Measurements from ENCODE around the gene IGF1R. TPM values are rescaled to one million over a fixed set of nuclear protein-coding genes. Genes with fewer than 3 reads are reported as not detected.

Gene IGF1R
- total and polyA plus RNA-seq, 8 donors: 8.1 to 50.3 (median 36.0) TPM

DNA sequence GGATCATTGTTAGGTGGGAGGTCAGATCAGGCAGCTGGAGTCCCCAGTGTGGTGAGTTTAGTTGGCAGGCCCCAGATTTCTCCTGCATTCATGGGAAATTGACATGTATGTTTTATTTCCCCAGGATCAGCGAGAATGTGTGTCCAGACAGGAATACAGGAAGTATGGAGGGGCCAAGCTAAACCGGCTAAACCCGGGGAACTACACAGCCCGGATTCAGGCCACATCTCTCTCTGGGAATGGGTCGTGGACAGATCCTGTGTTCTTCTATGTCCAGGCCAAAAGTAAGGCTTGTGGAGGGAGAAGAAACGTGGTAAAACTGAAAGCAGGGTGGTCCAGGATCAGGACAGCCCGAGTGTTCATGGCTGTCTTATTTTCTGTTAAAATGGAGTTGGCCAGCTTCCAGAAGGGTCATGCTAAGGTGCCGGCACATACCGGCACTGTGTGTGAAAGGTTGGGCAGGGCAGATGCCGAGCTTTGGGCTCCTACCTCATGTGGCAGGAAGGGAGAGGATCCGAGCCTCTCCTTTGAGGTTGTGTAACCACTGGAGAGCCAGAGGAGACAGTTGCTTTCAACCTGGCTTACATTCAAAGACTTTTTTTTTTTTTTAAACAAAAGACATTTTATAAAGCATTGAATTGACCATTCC is 276.2 kb downstream of the IGF1R start:
- FAIRE-seq: no peak
- TF ChIP-seq, protein P1, sequence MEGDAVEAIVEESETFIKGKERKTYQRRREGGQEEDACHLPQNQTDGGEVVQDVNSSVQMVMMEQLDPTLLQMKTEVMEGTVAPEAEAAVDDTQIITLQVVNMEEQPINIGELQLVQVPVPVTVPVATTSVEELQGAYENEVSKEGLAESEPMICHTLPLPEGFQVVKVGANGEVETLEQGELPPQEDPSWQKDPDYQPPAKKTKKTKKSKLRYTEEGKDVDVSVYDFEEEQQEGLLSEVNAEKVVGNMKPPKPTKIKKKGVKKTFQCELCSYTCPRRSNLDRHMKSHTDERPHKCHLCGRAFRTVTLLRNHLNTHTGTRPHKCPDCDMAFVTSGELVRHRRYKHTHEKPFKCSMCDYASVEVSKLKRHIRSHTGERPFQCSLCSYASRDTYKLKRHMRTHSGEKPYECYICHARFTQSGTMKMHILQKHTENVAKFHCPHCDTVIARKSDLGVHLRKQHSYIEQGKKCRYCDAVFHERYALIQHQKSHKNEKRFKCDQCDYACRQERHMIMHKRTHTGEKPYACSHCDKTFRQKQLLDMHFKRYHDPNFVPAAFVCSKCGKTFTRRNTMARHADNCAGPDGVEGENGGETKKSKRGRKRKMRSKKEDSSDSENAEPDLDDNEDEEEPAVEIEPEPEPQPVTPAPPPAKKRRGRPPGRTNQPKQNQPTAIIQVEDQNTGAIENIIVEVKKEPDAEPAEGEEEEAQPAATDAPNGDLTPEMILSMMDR (IDR thresholded peaks at IDR 0.05): no peak
- DNase-seq: no peak
- peak in 2 of 4 donors; percentile 8 to 11 for ATAC-seq
- peak overlapping the region in 2 of 4 donors; percentile 14 to 17 for H3K27ac ChIP-seq
- 54 to 56% methylated on average over 11 of the region's 11 CpGs for WGBS, 2 donors
- no peaks in the 10 kb centered on the region for H3K27me3 ChIP-seq
- H3K9me3 ChIP-seq: no peaks in the 10 kb centered on the region
- H3K36me3 ChIP-seq: peaks cover 0 to 23% (median 0%) of the 10 kb centered on the region in 3 donors
- intact Hi-C loops (cut with DNase I): no loop called here
- H3K4me1 ChIP-seq: peaks cover 8 to 24% (median 18%) of the 10 kb centered on the region in 3 donors
- H3K4me3 ChIP-seq: no peak overlapping the region

DNA sequence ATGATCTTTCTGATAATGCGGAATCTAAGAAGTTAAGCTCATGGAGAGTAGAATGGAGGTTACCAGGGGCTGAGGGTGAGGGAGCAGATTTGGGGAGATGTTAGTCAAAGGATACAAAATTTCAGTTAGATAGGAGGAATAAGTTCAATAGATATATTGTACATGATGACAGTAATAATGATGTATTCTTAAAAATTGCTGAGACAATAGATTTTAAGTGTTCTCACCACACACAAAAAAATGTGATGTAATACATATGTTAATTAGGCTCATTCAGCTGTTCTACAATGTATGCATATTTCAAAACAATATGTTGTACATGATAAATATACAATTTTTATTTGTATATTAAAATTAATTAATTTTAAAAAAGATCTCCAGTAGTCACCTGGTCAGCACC is 277.9 kb downstream of the IGF1R start:
- intact Hi-C loops (cut with DNase I): no loop called here
- 95 to 100% methylated on average over 1 of the region's 1 CpG for WGBS, 2 donors
- TF ChIP-seq, protein P1 (IDR thresholded peaks at IDR 0.05): no peak

GRCh38 chr15:98927022-98927421 is 278.7 kb downstream of the IGF1R start:
- intact Hi-C loops (cut with DNase I): no loop called here
- no peak overlapping the region for H3K4me3 ChIP-seq
- ATAC-seq: peak in 1 of 4 donors; percentile 22
- WGBS, 2 donors: 34 to 42% methylated on average over 3 of the region's 3 CpGs
- H3K36me3 ChIP-seq: peaks cover 0 to 31% (median 0%) of the 10 kb centered on the region in 3 donors
- H3K9me3 ChIP-seq: no peaks in the 10 kb centered on the region
- H3K4me1 ChIP-seq: peaks cover 8 to 18% (median 18%) of the 10 kb centered on the region in 3 donors
- no peak for DNase-seq
- H3K27me3 ChIP-seq: no peaks in the 10 kb centered on the region
- H3K27ac ChIP-seq: no peak overlapping the region
- no peak for FAIRE-seq
- TF ChIP-seq, protein P1 (IDR thresholded peaks at IDR 0.05): no peak

More for the DNA sequence above, 277.9 kb downstream of the IGF1R start:
- peaks cover 0 to 33% (median 0%) of the 10 kb centered on the region in 3 donors for H3K36me3 ChIP-seq
- no peak overlapping the region for H3K27ac ChIP-seq
- no peak overlapping the region for H3K4me3 ChIP-seq
- H3K27me3 ChIP-seq: no peaks in the 10 kb centered on the region
- H3K9me3 ChIP-seq: no peaks in the 10 kb centered on the region
- FAIRE-seq (no peak), ATAC-seq (no peak), DNase-seq (no peak)
- H3K4me1 ChIP-seq: peaks cover 8 to 18% (median 18%) of the 10 kb centered on the region in 3 donors

- no peak for ATAC-seq
- Histone ChIP-seq H3K9me3 (no peaks in the 10 kb centered on the region), H3K27ac (no peak overlapping the region), H3K4me3 (no peak overlapping the region), H3K4me1 (peaks cover 4 to 15% (median 14%) of the 10 kb centered on the region in 3 donors), H3K27me3 (no peaks in the 10 kb centered on the region), H3K36me3 (peaks cover 0 to 28% (median 0%) of the 10 kb centered on the region in 3 donors)
- TF ChIP-seq, protein P1 (IDR thresholded peaks at IDR 0.05): no peak
- WGBS, 2 donors: 89 to 92% methylated on average over 2 of the region's 2 CpGs
- intact Hi-C loops (cut with DNase I): no loop called here
- DNase-seq: no peak
- no peak for FAIRE-seq
Measured at GRCh38 chr15:98927996-98928395, 279.7 kb downstream of the IGF1R start.

DNA sequence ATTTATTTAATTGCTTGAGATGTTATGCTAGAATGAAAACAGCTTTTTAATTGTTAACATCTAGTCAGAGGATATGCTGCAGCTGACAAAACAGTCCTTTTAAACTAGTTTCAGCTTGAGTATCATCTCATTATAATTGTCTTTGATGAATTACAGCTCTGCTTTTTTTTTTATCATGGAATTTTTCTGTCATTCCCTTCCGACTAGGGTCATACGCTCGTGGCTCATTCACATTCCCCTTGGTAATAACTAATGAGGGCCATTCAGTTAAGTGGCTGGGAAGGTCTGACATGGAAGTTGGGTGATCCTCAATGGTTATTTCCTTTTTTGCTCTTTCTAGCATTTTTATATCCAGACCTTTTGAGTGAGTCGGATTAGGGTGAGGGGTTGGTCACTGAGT is 282.2 kb downstream of the IGF1R start:
- DNase-seq (no peak), FAIRE-seq (no peak), ATAC-seq (no peak)
- Histone ChIP-seq H3K27ac (no peak overlapping the region), H3K9me3 (no peaks in the 10 kb centered on the region), H3K27me3 (no peaks in the 10 kb centered on the region), H3K4me3 (no peak overlapping the region), H3K4me1 (no peaks in the 10 kb centered on the region), H3K36me3 (peaks cover 0 to 25% (median 0%) of the 10 kb centered on the region in 3 donors)
- intact Hi-C loops (cut with DNase I): no loop called here
- TF ChIP-seq, protein P1 (IDR thresholded peaks at IDR 0.05): no peak
- 87 to 90% methylated on average over 4 of the region's 4 CpGs for WGBS, 2 donors

Data from pancreas (tissue), 10 donors.